Frontal cortex (tissue), 4 donors: Measurements from ENCODE around the gene SYCP3. TPM values are rescaled to one million over a fixed set of nuclear protein-coding genes. Genes with fewer than 3 reads are reported as not detected.
A peak's percentile ranks its signal among the peaks of the same experiment; 100 is the strongest.

Experiments used
- DNase-seq, 2 donors: peaks; one replicate each; pipeline ENCODE4 v3.0.0; 2012; ENCODE audit warnings: low spot score in 2 of 2
- FAIRE-seq: peaks from 2 replicates; lab custom pipeline; 2012; peaks lifted over from hg19 to GRCh38; lab: Jason Lieb, UNC
- total RNA-seq: library from RNA; depleted of rRNA; stranded (reverse); fragments of >200 nt; gene quantifications from one replicate; pipeline ENCODE4 v1.2.3, GENCODE V29; 2014
- donor health status: control.
- donor health status: control.
- donor health status: control.

Gene SYCP3
- total RNA-seq: 0.82 TPM

DNA sequence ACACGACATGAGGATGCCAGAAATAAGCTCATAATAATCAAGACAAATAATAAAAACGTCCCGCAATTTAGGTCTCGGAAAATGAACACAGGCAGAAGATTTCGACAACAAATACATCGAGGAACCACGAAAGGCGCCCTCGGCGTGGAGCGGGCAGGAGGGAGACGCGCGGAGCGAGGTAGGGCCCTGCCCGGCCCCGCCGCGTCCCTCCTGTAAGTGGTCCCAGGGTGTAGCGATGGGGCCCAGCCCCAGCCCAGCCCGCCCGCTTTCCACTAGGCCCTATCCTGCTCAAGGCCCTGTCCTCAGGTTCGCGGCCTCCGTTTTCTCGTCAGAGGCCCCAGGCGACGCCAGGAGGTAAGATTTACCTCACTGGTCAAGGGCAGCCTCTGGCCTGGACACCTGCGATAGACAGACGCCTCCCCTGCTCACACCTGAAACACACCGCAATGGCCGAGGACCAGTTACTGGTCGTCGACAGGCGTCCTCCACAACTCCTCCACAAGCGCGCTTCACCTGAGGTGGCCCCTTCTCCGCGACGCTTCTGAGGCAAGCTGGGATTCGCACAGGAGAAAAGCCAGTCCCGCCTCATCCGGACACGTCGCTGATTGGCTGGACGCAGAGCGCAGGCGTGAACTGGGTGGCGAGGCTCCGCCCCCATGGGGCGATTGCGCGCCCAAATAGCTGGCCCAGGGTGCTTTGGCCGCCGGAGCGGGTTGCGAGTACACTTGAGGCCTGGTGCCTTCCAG, at the start of gene SYCP3:
Gene SYCP3, minus strand, starts transcription at position 543 of the 746 bp plus-strand sequence. CDS start 1,527 bp downstream, outside the sequence.
- DNase-seq: no peak
- FAIRE-seq: no peak

GRCh38 chr12:101785671-101786070, 46.4 kb upstream of the SYCP3 start:
- FAIRE-seq (no peak), DNase-seq (no peak)

DNA sequence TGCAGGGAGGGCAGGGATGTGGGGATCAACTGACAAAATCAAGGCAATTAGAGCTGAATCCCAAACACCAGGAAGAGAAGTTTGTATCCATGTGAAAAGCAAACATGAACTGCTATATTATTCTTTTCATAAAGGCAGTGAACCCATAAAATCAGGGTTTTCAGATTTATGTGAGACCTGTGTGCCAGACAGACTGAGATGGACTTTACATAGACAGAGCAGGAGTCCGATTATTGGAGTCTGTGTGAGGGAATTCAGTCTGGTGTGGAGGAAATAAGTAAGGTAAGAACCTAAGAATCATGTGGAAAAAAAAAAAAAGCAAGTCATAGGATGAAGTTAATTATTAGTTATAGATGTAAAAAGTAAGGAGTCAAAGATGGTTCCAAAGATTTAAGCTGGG, 45.1 kb upstream of the SYCP3 start:
- no peak for DNase-seq

GRCh38 chr12:101783838-101784237, 44.6 kb upstream of the SYCP3 start:
- DNase-seq: no peak
- no peak for FAIRE-seq

More for the DNA sequence above, 45.1 kb upstream of the SYCP3 start:
- no peak for FAIRE-seq

DNA sequence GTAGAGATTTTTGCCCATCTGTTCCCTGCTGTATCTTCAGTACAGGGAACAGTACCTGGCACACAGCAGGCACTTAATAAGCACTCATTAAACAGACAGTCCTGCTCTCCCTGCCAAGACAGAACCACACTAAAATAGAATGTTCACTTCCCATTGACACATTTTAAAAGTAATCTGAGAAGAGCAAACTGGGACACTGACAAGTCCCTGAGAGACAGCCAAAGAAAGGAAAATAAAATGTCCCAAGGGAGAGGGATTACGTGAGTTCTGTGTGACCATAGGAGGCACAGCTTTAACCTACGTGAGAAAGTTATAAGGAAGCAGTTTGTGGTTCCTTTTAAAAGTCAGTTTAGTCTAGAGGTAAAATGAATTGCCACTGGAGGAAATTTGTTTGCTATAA, 43.9 kb upstream of the SYCP3 start:
- DNase-seq (no peak), FAIRE-seq (no peak)

- DNase-seq (no peak), FAIRE-seq (no peak)
Measured at GRCh38 chr12:101782273-101782731, 43.0 kb upstream of the SYCP3 start.

DNA sequence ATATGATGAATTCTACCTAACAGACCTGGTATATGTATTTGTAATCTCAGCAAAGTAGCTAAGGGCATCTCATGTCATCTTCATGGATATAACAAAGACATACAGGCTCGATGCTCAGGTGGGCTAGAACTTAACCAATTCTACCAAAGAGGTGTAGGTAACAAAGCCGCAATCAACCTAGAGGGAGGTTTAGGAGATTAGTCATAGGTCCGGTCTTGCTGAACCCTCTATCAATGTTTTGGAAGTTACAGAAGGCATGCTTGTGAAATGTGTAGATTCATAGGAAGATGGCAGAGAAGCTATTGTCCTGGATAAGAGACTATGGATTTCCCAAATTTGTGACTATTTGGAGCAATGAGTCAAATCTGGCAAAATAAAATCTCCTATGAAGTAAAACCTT, 42.6 kb upstream of the SYCP3 start:
- FAIRE-seq: no peak
- DNase-seq: no peak

GRCh38 chr12:101780599-101780998, 41.3 kb upstream of the SYCP3 start:
- DNase-seq (no peak), FAIRE-seq (no peak)

DNA sequence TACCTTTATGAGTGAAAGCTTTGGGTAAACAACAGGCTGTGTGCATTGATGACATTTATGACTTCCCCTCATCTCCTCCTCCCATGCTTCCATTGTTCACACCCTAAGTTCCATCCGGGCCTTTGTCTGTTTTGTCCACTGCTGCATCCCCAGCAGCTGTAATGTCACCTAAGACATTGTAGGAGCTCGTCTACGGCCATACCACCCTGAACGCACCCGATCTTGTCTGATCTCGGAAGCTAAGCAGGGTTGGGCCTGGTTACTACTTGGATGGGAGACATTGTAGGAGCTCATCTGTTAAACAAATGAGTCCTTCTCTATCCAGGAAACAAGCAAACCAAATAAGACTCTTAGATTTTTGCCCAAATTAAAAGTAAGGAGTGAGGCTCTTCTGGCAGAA, 40.4 kb upstream of the SYCP3 start:
- FAIRE-seq: no peak
- no peak for DNase-seq

DNA sequence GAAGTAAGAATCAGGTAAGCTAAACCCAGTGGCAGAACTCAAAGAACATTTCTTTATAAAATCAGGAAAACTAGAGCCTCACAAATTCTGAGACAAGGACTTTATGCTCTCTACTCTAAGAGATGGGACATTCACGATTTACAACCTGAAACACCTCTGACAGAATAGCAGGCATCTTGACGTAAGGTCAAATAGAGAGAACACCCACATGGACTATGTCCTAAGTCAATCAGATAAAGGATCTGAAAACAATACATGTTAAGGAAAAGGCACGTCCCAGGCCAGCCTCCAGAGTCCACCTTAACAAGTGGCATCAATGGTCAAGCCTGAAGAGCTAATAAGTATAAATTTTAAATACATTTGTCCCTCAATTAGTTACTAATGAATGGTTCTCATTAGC, 39.9 kb upstream of the SYCP3 start:
- FAIRE-seq (no peak), DNase-seq (no peak)

GRCh38 chr12:101777978-101778377, 38.7 kb upstream of the SYCP3 start:
- no peak for FAIRE-seq

GRCh38 chr12:101777485-101777884, 38.2 kb upstream of the SYCP3 start:
- DNase-seq (no peak), FAIRE-seq (no peak)

More at GRCh38 chr12:101777978-101778377, 38.7 kb upstream of the SYCP3 start:
- DNase-seq: no peak

- DNase-seq: no peak
- no peak for FAIRE-seq
Measured at GRCh38 chr12:101775816-101776215, 36.6 kb upstream of the SYCP3 start.

DNA sequence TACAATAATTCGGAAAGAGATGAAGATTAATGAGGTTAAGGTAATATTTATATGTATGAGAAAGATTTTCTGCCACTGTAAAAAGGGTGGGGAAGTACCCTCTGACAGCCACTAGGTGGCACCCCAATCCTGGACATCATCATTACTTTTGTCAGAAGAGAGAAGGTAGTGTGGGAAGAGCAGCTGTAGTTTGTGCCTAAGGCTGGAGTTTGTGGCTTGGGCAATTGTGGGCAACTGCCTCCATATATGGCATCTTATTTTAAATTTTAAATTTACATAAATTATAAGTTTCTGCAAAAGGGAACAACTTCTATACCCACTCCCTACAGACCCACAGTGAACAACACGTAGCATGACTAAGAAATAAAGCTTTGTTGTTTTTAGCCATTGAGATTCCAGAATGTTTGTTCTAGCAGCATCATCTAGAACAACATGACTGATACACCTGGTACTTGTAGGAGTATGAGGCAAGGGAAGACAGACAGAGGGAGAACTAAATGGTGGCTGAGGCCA, 34.4 kb upstream of the SYCP3 start:
- peak; percentile 90 for FAIRE-seq
- DNase-seq: peak; percentile 19 to 68

- FAIRE-seq (no peak), DNase-seq (no peak)
Measured at GRCh38 chr12:101772012-101772775, 32.9 kb upstream of the SYCP3 start.

GRCh38 chr12:101769865-101770264, 30.6 kb upstream of the SYCP3 start:
- DNase-seq (no peak), FAIRE-seq (no peak)

- no peak for DNase-seq
- no peak for FAIRE-seq
Measured at GRCh38 chr12:101768781-101769180, 29.5 kb upstream of the SYCP3 start.

- DNase-seq (no peak), FAIRE-seq (no peak)
Measured at GRCh38 chr12:101767537-101767936, 28.3 kb upstream of the SYCP3 start.

DNA sequence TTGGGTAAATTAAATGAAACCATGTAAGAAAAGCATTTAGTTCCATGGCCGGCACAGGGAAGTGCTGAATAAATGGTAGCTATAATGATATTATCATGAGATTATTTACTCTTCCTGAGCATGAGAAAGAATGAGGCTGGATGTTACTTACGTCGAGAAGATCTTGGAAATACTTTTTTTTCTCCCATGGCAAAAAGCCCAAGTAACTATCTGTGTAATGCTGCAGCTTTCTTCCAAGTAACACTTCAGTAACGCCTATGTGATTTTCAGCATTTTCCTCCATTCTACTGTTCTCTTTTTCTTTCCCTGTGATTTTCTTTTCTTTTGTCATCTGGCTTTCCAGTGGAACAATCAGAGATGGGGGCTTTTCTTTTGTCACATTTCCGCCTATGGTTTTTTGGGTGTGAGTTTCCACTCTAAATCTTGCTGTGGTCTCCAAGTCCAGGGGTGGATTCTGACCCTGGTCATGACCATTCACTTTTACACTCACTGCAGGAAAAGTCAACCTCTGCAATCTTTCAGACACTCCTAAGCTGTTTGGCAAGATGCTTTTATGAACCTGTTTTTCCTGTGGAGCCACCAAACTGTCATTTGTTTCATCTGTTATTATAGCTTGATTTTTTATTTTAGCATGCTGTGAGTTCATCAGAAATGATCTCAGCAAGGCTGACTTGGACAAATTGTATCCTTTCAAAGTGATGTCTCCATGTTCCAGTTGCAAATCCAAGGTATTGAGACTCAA, 25.0 kb upstream of the SYCP3 start:
- FAIRE-seq: no peak

GRCh38 chr12:101763246-101763931, 24.1 kb upstream of the SYCP3 start:
- FAIRE-seq: no peak
- no peak for DNase-seq

More for the DNA sequence above, 25.0 kb upstream of the SYCP3 start:
- DNase-seq: no peak
